ENCODE measurements around the gene CERS1. TPM values are rescaled to one million over a fixed set of nuclear protein-coding genes. Genes with fewer than 3 reads are reported as not detected.

The CERS1 gene
- total RNA-seq, 6 experiments from 2014 or later, result not detected

DNA sequence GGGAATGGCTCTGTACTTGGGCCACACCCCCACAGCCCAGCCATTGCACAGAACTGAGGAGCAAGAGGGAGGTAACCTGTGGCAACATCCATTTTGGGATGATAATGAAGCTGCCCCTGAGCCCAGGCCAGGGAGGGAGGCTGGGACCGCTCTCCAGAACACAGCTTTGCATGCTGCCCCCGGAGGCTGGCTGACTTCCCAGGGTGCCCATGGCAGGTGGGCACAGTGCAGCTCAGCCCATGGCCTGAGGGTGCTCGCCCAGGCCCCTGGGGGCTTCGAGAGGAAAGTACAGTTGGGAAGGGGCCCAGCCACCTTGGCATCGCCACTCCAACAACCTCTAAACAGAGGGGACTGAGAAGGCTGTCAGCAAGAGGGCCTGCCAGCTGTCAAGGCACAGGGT is 17.5 kb upstream of the CERS1 start:
- no peak overlapping the region for H3K4me3 ChIP-seq
- no peaks in the 10 kb centered on the region for H3K9me3 ChIP-seq
- no peak overlapping the region for H3K27ac ChIP-seq
- peaks cover 0 to 11% (median 1%) of the 10 kb centered on the region in 4 donors for H3K36me3 ChIP-seq
- H3K27me3 ChIP-seq, result no peaks in the 10 kb centered on the region
- TF ChIP-seq, protein P1, sequence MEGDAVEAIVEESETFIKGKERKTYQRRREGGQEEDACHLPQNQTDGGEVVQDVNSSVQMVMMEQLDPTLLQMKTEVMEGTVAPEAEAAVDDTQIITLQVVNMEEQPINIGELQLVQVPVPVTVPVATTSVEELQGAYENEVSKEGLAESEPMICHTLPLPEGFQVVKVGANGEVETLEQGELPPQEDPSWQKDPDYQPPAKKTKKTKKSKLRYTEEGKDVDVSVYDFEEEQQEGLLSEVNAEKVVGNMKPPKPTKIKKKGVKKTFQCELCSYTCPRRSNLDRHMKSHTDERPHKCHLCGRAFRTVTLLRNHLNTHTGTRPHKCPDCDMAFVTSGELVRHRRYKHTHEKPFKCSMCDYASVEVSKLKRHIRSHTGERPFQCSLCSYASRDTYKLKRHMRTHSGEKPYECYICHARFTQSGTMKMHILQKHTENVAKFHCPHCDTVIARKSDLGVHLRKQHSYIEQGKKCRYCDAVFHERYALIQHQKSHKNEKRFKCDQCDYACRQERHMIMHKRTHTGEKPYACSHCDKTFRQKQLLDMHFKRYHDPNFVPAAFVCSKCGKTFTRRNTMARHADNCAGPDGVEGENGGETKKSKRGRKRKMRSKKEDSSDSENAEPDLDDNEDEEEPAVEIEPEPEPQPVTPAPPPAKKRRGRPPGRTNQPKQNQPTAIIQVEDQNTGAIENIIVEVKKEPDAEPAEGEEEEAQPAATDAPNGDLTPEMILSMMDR (IDR thresholded peaks at IDR 0.05), result no peak
- TF ChIP-seq POLR2A (IDR thresholded peaks at IDR 0.05), result no peak
- intact Hi-C loops (cut with DNase I), result no loop called here
- peaks cover 0 to 15% (median 0%) of the 10 kb centered on the region in 4 donors for H3K4me1 ChIP-seq
- ATAC-seq, result peak in 1 of 4 donors; percentile 15
- no peak for DNase-seq
- WGBS (ENCODE audit: insufficient coverage, low coverage, low lambda C conversion rate, missing lambda C conversion rate), result no CpG with 5 or more reads among the region's 5 CpGs

DNA sequence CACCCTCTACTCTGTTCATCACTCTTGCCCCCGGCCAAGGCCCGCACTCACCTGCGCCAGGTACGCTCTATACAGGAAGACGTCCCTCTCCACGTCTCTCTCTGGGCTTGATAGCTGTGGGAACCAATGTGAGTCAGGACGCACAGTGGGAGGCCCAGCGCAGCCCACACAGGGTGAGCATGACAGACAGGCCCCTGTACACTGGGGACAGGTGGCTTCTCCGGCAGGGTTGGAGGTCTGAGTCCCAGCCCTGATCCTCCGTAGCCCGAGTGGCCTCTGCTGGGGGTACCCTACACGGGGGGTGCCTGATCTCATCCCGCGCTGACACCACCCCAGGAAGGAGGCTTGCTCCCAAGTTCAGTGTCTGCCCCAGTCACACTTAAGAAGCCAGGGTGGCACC is 17.0 kb upstream of the CERS1 start:
- H3K4me3 ChIP-seq, result no peak overlapping the region
- intact Hi-C loops (cut with DNase I), result no loop called here
- no peak for DNase-seq
- TF ChIP-seq, protein P1 (IDR thresholded peaks at IDR 0.05), result no peak
- no peak for TF ChIP-seq POLR2A (IDR thresholded peaks at IDR 0.05)
- ATAC-seq, result peak in 1 of 4 donors; percentile 14
- peaks cover 0 to 10% (median 0%) of the 10 kb centered on the region in 4 donors for H3K4me1 ChIP-seq
- no peaks in the 10 kb centered on the region for H3K9me3 ChIP-seq
- WGBS (ENCODE audit: insufficient coverage, low coverage, low lambda C conversion rate, missing lambda C conversion rate), result 98% methylated on average over 6 of the region's 14 CpGs
- H3K27ac ChIP-seq, result no peak overlapping the region
- H3K27me3 ChIP-seq, result no peaks in the 10 kb centered on the region
- H3K36me3 ChIP-seq, result peaks cover 0 to 11% (median 1%) of the 10 kb centered on the region in 4 donors

DNA sequence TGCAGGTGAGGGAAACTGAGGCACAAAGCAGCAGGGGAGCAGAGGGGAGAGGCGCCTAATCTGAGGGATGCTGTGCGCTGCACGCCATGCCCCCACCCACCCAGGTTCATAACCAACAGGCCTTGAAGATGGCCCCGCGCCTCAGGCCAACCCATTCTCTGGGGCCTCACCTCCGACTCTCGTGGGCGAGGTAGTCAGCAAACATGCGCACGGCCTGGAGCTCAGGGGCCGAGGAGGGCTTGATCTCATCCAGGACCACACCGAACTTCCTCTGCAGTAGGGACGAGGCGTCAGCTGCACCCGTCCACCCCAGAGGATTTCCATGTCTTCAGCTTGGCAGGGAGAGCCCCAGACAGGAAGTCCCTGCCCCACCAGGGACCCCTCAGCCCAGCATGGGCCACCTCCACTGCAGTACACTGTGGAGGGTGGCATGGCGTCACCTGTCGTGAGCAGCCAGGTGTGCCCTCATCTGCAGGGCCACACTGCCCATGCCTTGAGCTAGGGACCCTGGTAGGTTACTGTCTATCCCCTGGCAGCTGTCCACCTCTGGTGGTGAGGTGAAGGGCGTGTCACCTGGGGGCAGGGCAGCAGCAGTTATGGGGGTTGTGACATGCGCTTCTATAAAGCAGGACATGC is 15.0 kb upstream of the CERS1 start:
- Histone ChIP-seq H3K27me3 (no peaks in the 10 kb centered on the region), H3K36me3 (peaks cover 0 to 18% (median 6%) of the 10 kb centered on the region in 4 donors), H3K4me1 (no peaks in the 10 kb centered on the region), H3K4me3 (no peak overlapping the region), H3K27ac (no peak overlapping the region), H3K9me3 (no peaks in the 10 kb centered on the region)
- 98% methylated on average over 13 of the region's 19 CpGs for WGBS (ENCODE audit: insufficient coverage, low coverage, low lambda C conversion rate, missing lambda C conversion rate)
- intact Hi-C loops (cut with DNase I), result no loop called here
- ATAC-seq (no peak), DNase-seq (no peak)
- TF ChIP-seq, protein P1 (IDR thresholded peaks at IDR 0.05), result no peak
- no peak for TF ChIP-seq POLR2A (IDR thresholded peaks at IDR 0.05)

DNA sequence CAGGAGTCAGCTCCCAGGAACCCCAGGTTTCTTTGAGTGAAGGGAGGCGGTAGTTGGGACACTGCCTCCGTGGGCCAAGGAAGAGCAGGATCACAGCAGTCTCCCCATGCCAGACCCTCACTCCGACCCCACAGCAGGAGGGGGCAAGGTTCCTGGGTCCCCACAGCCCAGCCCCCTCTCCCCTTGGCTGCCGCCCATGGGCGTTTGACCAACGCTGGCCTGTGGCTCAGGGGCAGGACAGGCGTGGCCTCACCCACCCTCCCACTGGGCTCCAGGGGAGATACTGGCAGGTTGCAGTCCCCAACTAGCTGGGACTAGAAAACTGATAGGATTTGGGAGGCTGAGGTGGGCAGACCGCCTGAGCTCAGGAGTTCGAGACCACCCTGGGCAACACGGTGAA is 14.1 kb upstream of the CERS1 start:
- Histone ChIP-seq H3K9me3 (no peaks in the 10 kb centered on the region), H3K4me1 (no peaks in the 10 kb centered on the region), H3K27ac (no peak overlapping the region), H3K27me3 (no peaks in the 10 kb centered on the region), H3K36me3 (peaks cover 0 to 18% (median 6%) of the 10 kb centered on the region in 4 donors), H3K4me3 (no peak overlapping the region)
- 83% methylated on average over 1 of the region's 10 CpGs for WGBS (ENCODE audit: insufficient coverage, low coverage, low lambda C conversion rate, missing lambda C conversion rate)
- TF ChIP-seq POLR2A (IDR thresholded peaks at IDR 0.05), result no peak
- intact Hi-C loops (cut with DNase I), result no loop called here
- ATAC-seq (no peak), DNase-seq (no peak)

DNA sequence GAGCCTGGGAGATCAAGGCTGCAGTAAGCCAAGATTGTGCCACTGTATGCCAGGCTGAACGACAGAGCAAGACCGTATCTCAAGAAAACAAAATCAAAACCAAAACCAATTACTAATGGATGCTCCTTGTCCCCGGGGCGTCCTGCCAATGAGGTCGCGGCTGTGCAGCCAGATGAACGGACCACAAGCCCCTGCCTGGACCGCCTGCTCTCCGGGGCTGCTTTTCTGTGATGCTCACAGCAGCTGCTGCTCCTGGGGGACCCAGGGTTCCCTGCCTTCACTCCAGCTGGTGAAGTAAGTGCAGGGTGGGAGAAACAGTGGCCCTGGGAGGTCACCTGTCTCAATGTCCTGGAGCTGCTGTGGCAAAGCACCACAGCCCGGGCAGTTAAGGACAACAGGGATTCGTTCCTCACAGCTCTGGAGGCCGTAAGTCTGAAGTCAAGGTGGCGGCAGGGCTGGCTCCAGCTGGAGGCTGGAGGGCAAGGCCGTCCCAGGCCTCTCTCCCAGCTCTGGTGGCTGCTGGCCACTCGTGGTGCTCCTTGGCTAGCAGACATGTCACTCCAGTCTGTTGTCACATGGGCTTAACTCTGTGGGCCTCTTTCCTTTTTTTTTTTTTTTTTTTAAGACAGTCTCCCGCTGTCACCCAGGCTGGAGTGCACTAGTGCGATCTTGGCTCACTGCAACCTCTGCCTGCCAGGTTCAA is 13.1 kb upstream of the CERS1 start:
- WGBS (ENCODE audit: insufficient coverage, low coverage, low lambda C conversion rate, missing lambda C conversion rate), result 81% methylated on average over 8 of the region's 17 CpGs
- no peak for ATAC-seq
- no peaks in the 10 kb centered on the region for H3K9me3 ChIP-seq
- peaks cover 0 to 14% (median 6%) of the 10 kb centered on the region in 4 donors for H3K36me3 ChIP-seq
- intact Hi-C loops (cut with DNase I), result no loop called here
- H3K4me1 ChIP-seq, result no peaks in the 10 kb centered on the region
- no peak overlapping the region for H3K27ac ChIP-seq
- H3K4me3 ChIP-seq, result no peak overlapping the region
- no peak for DNase-seq
- H3K27me3 ChIP-seq, result no peaks in the 10 kb centered on the region
- TF ChIP-seq POLR2A (IDR thresholded peaks at IDR 0.05), result no peak

All from right lobe of liver (tissue), 6 donors.